SK-N-SH (cell line): ENCODE data around the gene SMARCA4. TPM values are rescaled to one million over a fixed set of nuclear protein-coding genes. Genes with fewer than 3 reads are reported as not detected.

Experiments
- CTCF ChIA-PET: fragments of 300-600, 350-600 bp; formaldehyde crosslinking; extraction: SDS; loops from one replicate; lab custom pipeline; 2021; lab: Yijun Ruan, JAX
- POLR2A ChIA-PET: fragments of 350-600 bp; sonication (Branson Sonifier 250); formaldehyde crosslinking; extraction: SDS; loops from one replicate; lab custom pipeline; 2020; ENCODE audit warnings: antibody characterized with exemption, inconsistent platforms; lab: Yijun Ruan, JAX
- DNase-seq: peaks from one replicate; pipeline ENCODE4 v3.0.0; 2012
- H2AFZ ChIP-seq: fragments of 200-600 bp; sonication (generic); 2 replicates; pipeline ENCODE4 v1.8.1; 2016; ENCODE audit warnings: antibody characterized with exemption, mild to moderate bottlenecking, low read depth
- H3F3A ChIP-seq: fragments of 200-600 bp; sonication (generic); replicated peaks from 2 replicates; pipeline ENCODE3; 2016; ENCODE audit warnings: antibody characterized with exemption, mild to moderate bottlenecking; ENCODE audit not compliant: insufficient read depth
- H3K27ac ChIP-seq, 2 experiments: fragments of 200-500 bp in 1 of 2; fragments of 200-600 bp in 1 of 2; sonication (Bioruptor generic) in 1 of 2; sonication (generic), shearing (Covaris generic) in 1 of 2; 2 replicates each; pipeline versions ENCODE4 v1.5.1 to v1.6.1; 2014 to 2016; ENCODE audit warnings: low read depth in 2 of 2, inconsistent platforms in 1 of 2, low read length in 1 of 2, mild to moderate bottlenecking in 1 of 2, mixed read lengths in 1 of 2
- H3K27me3 ChIP-seq: fragments of 200-600 bp; sonication (generic), shearing (Covaris generic); 2 replicates; pipeline ENCODE4 v1.6.1; 2016; ENCODE audit warnings: mixed run types; ENCODE audit not compliant: insufficient read depth
- H3K36me3 ChIP-seq, 2 experiments: fragments of 200-500 bp in 1 of 2; fragments of 200-600 bp in 1 of 2; sonication (Bioruptor generic) in 1 of 2; sonication (generic) in 1 of 2; replicated peaks in 1 of 2; 2 replicates each; pipeline versions ENCODE3 to v1.5.1; 2014 to 2016; ENCODE audit warnings: low read length in 1 of 2, mild to moderate bottlenecking in 1 of 2; ENCODE audit not compliant: insufficient read depth in 2 of 2, control insufficient read depth in 1 of 2
- H3K4me1 ChIP-seq, 2 experiments: fragments of 200-500 bp in 1 of 2; fragments of 200-600 bp in 1 of 2; sonication (Bioruptor generic) in 1 of 2; sonication (generic), shearing (Covaris generic) in 1 of 2; 2 replicates each; pipeline versions ENCODE4 v1.5.1 to v1.6.1; 2014 to 2016; ENCODE audit warnings: low read depth in 1 of 2, low read length in 1 of 2, mixed run types in 1 of 2; ENCODE audit not compliant: insufficient read depth in 2 of 2, control insufficient read depth in 1 of 2
- H3K4me2 ChIP-seq: fragments of 200-600 bp; sonication (generic), shearing (Covaris generic); 2 replicates; pipeline ENCODE4 v1.6.1; 2017; ENCODE audit warnings: mixed run types
- H3K4me3 ChIP-seq, 2 experiments: fragments of 200-500 bp in 1 of 2; fragments of 200-600 bp in 1 of 2; sonication (Bioruptor generic) in 1 of 2; sonication (generic), shearing (Covaris generic) in 1 of 2; 2 replicates each; pipeline versions ENCODE4 v1.5.1 to v1.8.1; 2014 to 2016; ENCODE audit warnings: low read depth in 2 of 2, inconsistent platforms in 1 of 2, low read length in 1 of 2, mild to moderate bottlenecking in 1 of 2, mixed read lengths in 1 of 2, moderate library complexity in 1 of 2
- H3K79me2 ChIP-seq: fragments of 200-600 bp; sonication (generic); 2 replicates; pipeline ENCODE4 v1.8.1; 2017; ENCODE audit warnings: mild to moderate bottlenecking; ENCODE audit not compliant: insufficient read depth
- H3K9ac ChIP-seq: fragments of 200-600 bp; sonication (generic); 2 replicates; pipeline ENCODE4 v1.6.1; 2017; ENCODE audit warnings: mixed run types
- H3K9me2 ChIP-seq: fragments of 200-600 bp; sonication (generic); 2 replicates; pipeline ENCODE4 v1.6.1; 2017; ENCODE audit warnings: mixed run types
- H3K9me3 ChIP-seq: fragments of 200-600 bp; sonication (generic); 2 replicates; pipeline ENCODE4 v1.6.1; 2017; ENCODE audit warnings: mixed run types, mild to moderate bottlenecking, moderate library complexity
- H4K20me1 ChIP-seq: fragments of 200-600 bp; sonication (generic); 2 replicates; pipeline ENCODE4 v1.6.1; 2017; ENCODE audit warnings: mild to moderate bottlenecking, mixed run types; ENCODE audit not compliant: insufficient read depth
- CHD2 ChIP-seq: fragments of 150-350 bp; IDR thresholded peaks from 2 replicates; pipeline ENCODE4 v1.6.1; 2018; ENCODE audit warnings: low read length; ENCODE audit not compliant: partially characterized antibody
- MEF2A ChIP-seq: IDR thresholded peaks from 2 replicates; pipeline ENCODE4 v1.4.0; 2012; ENCODE audit warnings: low read depth, borderline replicate concordance
- NRF1 ChIP-seq: IDR thresholded peaks from 2 replicates; pipeline ENCODE4 v1.6.1; 2012; ENCODE audit warnings: low read depth, mild to moderate bottlenecking, low read length
- POLR2AphosphoS5 ChIP-seq: IDR thresholded peaks from 2 replicates; pipeline ENCODE4 v1.6.1; 2012; ENCODE audit warnings: low read depth, low read length
- RAD21 ChIP-seq: IDR thresholded peaks from 2 replicates; pipeline ENCODE4 v1.6.1; 2012; ENCODE audit warnings: mild to moderate bottlenecking, low read length
- RCOR1 ChIP-seq: fragments of 150-350 bp; IDR thresholded peaks from 2 replicates; pipeline ENCODE4 v1.6.1; 2017; ENCODE audit warnings: antibody characterized with exemption, low read length
- RXRA ChIP-seq: IDR thresholded peaks from 2 replicates; pipeline ENCODE4 v1.4.0; 2012; ENCODE audit warnings: low read depth, mild to moderate bottlenecking, borderline replicate concordance
- WGBS: methylation state at CpG from one replicate; pipeline ENCODE4 v1.1.6; 2017; ENCODE audit warnings: low lambda C conversion rate; 5-methylcytosine and 5-hydroxymethylcytosine counted together
- polyA plus RNA-seq, 3 experiments: library from polyadenylated mRNA; depleted of rRNA; stranded (reverse); fragments of >200 nt; gene quantifications; 2 replicates each; pipeline ENCODE4 v1.2.3, GENCODE V29; 2012
- TF ChIP-seq, protein P1 (sequence below): IDR thresholded peaks from 2 replicates; pipeline ENCODE4 v1.6.1; 2012; ENCODE audit warnings: mild to moderate bottlenecking, low read depth, low read length, moderate library complexity
- TF ChIP-seq, protein P2 (sequence below): fragments of 200-600 bp; sonication (generic); IDR thresholded peaks from 2 replicates; pipeline ENCODE4 v1.6.1; 2017; ENCODE audit warnings: antibody characterized with exemption, mild to moderate bottlenecking, moderate library complexity
- TF ChIP-seq, protein P3 (sequence below): IDR thresholded peaks from 2 replicates; pipeline ENCODE4 v1.4.0; 2012; ENCODE audit warnings: low read depth, borderline replicate concordance

Gene SMARCA4
- polyA plus RNA-seq, 1 of the 3 experiments (the other 2 are of a cell fraction): 90.7 TPM

DNA sequence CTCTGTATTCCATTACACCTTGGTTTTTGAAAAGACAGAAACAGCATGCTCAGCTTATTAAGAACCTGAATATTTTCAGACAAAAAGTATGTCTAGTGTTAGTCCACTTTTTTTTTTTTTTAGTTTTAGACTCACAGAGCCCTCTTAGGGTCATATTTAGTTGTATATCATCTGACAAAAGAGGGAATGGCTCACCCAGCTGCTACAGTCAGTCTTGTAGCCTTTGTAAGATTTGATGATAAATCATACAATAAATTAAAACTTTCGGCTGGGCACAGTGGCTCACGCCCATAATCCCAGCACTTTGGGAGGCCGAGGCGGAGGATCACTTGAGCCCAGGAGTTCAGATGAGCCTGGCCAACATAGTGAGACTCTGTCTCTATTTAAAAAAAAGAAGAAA is 84.7 kb downstream of the SMARCA4 start:
- no peak for TF ChIP-seq POLR2AphosphoS5
- TF ChIP-seq, protein P1, sequence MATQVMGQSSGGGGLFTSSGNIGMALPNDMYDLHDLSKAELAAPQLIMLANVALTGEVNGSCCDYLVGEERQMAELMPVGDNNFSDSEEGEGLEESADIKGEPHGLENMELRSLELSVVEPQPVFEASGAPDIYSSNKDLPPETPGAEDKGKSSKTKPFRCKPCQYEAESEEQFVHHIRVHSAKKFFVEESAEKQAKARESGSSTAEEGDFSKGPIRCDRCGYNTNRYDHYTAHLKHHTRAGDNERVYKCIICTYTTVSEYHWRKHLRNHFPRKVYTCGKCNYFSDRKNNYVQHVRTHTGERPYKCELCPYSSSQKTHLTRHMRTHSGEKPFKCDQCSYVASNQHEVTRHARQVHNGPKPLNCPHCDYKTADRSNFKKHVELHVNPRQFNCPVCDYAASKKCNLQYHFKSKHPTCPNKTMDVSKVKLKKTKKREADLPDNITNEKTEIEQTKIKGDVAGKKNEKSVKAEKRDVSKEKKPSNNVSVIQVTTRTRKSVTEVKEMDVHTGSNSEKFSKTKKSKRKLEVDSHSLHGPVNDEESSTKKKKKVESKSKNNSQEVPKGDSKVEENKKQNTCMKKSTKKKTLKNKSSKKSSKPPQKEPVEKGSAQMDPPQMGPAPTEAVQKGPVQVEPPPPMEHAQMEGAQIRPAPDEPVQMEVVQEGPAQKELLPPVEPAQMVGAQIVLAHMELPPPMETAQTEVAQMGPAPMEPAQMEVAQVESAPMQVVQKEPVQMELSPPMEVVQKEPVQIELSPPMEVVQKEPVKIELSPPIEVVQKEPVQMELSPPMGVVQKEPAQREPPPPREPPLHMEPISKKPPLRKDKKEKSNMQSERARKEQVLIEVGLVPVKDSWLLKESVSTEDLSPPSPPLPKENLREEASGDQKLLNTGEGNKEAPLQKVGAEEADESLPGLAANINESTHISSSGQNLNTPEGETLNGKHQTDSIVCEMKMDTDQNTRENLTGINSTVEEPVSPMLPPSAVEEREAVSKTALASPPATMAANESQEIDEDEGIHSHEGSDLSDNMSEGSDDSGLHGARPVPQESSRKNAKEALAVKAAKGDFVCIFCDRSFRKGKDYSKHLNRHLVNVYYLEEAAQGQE: no peak
- TF ChIP-seq RAD21: no peak
- TF ChIP-seq NRF1: no peak
- TF ChIP-seq, protein P2, sequence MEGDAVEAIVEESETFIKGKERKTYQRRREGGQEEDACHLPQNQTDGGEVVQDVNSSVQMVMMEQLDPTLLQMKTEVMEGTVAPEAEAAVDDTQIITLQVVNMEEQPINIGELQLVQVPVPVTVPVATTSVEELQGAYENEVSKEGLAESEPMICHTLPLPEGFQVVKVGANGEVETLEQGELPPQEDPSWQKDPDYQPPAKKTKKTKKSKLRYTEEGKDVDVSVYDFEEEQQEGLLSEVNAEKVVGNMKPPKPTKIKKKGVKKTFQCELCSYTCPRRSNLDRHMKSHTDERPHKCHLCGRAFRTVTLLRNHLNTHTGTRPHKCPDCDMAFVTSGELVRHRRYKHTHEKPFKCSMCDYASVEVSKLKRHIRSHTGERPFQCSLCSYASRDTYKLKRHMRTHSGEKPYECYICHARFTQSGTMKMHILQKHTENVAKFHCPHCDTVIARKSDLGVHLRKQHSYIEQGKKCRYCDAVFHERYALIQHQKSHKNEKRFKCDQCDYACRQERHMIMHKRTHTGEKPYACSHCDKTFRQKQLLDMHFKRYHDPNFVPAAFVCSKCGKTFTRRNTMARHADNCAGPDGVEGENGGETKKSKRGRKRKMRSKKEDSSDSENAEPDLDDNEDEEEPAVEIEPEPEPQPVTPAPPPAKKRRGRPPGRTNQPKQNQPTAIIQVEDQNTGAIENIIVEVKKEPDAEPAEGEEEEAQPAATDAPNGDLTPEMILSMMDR: no peak
- TF ChIP-seq, protein P3, sequence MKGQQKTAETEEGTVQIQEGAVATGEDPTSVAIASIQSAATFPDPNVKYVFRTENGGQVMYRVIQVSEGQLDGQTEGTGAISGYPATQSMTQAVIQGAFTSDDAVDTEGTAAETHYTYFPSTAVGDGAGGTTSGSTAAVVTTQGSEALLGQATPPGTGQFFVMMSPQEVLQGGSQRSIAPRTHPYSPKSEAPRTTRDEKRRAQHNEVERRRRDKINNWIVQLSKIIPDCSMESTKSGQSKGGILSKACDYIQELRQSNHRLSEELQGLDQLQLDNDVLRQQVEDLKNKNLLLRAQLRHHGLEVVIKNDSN: no peak
- TF ChIP-seq MEF2A: no peak
- TF ChIP-seq RCOR1: no peak
- TF ChIP-seq CHD2: no peak
- TF ChIP-seq RXRA: no peak
- 0 out of 2 replicates have a peak, but pooled peaks cover 2% of the 10 kb centered on the region for H4K20me1 ChIP-seq
- no peaks in the 10 kb centered on the region for H3K9me2 ChIP-seq
- no peak overlapping the region for H3K4me2 ChIP-seq
- CTCF ChIA-PET: interaction anchor here (0.6 to 1.8 kb wide), 3 partner anchors 10 to 161 kb away, joined by 4 to 9 read pairs (median 6); no protein-coding TSS in a partner anchor
- H2AFZ ChIP-seq: no peak overlapping the region
- no peak overlapping the region for H3K4me3 ChIP-seq
- DNase-seq: no peak
- POLR2A ChIA-PET: no interaction called here
- no peak overlapping the region for H3K9ac ChIP-seq
- H3K9me3 ChIP-seq: no peaks in the 10 kb centered on the region
- H3K79me2 ChIP-seq: peaks cover 7% of the 10 kb centered on the region; the same call in 1 of the 2 replicates
- H3K27ac ChIP-seq: no peak overlapping the region
- H3F3A ChIP-seq: no peaks in the 10 kb centered on the region
- H3K27me3 ChIP-seq: no peaks in the 10 kb centered on the region
- H3K36me3 ChIP-seq: peaks cover 24 to 31% of the 10 kb centered on the region in 2 experiments
- WGBS: 96% methylated on average over 4 of the region's 4 CpGs
- peaks cover 0 to 5% of the 10 kb centered on the region in 2 experiments; a peak in 1 of 4 replicates for H3K4me1 ChIP-seq
